HEK293T (cell line): ENCODE measurements around the gene KCNA1.

Experiments
- CTCF ChIA-PET: fragments of 350-600 bp; formaldehyde crosslinking; extraction: SDS; loops from one replicate; lab custom pipeline; 2021; ENCODE audit warnings: antibody characterized with exemption, inconsistent platforms; lab: Yijun Ruan, JAX
- POLR2A ChIA-PET: fragments of 350-600 bp; formaldehyde crosslinking; extraction: SDS; loops from one replicate; lab custom pipeline; 2020; ENCODE audit warnings: antibody characterized with exemption, inconsistent platforms; lab: Yijun Ruan, JAX
- DNase-seq: peaks from one replicate; pipeline ENCODE4 v3.0.0; 2012; ENCODE audit warnings: mixed read lengths; ENCODE audit errors: extremely low spot score
- ARNT ChIP-seq: fragments of 450-650 bp; IDR thresholded peaks from 2 replicates; pipeline ENCODE4 v1.6.1; 2017; ENCODE audit warnings: mild to moderate bottlenecking
- BHLHE40 ChIP-seq: fragments of 450-650 bp; IDR thresholded peaks from 2 replicates; pipeline ENCODE4 v1.6.1; 2016; ENCODE audit warnings: mild to moderate bottlenecking, moderate library complexity, borderline replicate concordance
- CTBP1 ChIP-seq: fragments of 450-650 bp; IDR thresholded peaks from 2 replicates; pipeline ENCODE4 v1.6.1; 2016; ENCODE audit warnings: borderline replicate concordance
- ELF4 ChIP-seq: fragments of 450-650 bp; IDR thresholded peaks from 2 replicates; pipeline ENCODE4 v1.6.1; 2017; ENCODE audit warnings: antibody characterized with exemption
- FOXA1 ChIP-seq: fragments of 450-650 bp; IDR thresholded peaks from 2 replicates; pipeline ENCODE4 v1.6.1; 2016; ENCODE audit warnings: mild to moderate bottlenecking
- FOXK2 ChIP-seq: fragments of 450-650 bp; IDR thresholded peaks from 2 replicates; pipeline ENCODE4 v1.6.1; 2016; ENCODE audit warnings: mild to moderate bottlenecking
- FOXM1 ChIP-seq: fragments of 450-650 bp; IDR thresholded peaks from 2 replicates; pipeline ENCODE4 v1.6.1; 2017; ENCODE audit warnings: mild to moderate bottlenecking, borderline replicate concordance
- HDGF ChIP-seq: fragments of 450-650 bp; IDR thresholded peaks from 2 replicates; pipeline ENCODE4 v1.6.1; 2017; ENCODE audit warnings: antibody characterized with exemption, borderline replicate concordance
- L3MBTL2 ChIP-seq: fragments of 450-650 bp; conservative IDR thresholded peaks from 2 replicates; pipeline ENCODE4 v1.6.1; 2016; ENCODE audit warnings: mild to moderate bottlenecking
- LEF1 ChIP-seq: fragments of 450-650 bp; IDR thresholded peaks from 2 replicates; pipeline ENCODE4 v1.6.1; 2017; ENCODE audit warnings: mild to moderate bottlenecking, borderline replicate concordance
- NFRKB ChIP-seq: fragments of 450-650 bp; IDR thresholded peaks from 2 replicates; pipeline ENCODE4 v1.6.1; 2016; ENCODE audit warnings: mild to moderate bottlenecking, moderate library complexity
- PKNOX1 ChIP-seq: fragments of 450-650 bp; IDR thresholded peaks from 2 replicates; pipeline ENCODE4 v1.6.1; 2016
- SP1 ChIP-seq: fragments of 450-650 bp; IDR thresholded peaks from 2 replicates; pipeline ENCODE4 v1.6.1; 2017
- SUZ12 ChIP-seq: fragments of 450-650 bp; IDR thresholded peaks from 2 replicates; pipeline ENCODE4 v1.6.1; 2016; ENCODE audit warnings: mild to moderate bottlenecking
- TARDBP ChIP-seq: fragments of 450-650 bp; IDR thresholded peaks from 2 replicates; pipeline ENCODE4 v1.6.1; 2016
- ZNF384 ChIP-seq: fragments of 450-650 bp; IDR thresholded peaks from 2 replicates; pipeline ENCODE4 v1.6.1; 2016

The KCNA1 gene

GRCh38 chr12:4956054-4956453 lies 46.3 kb downstream of the KCNA1 start:
- POLR2A ChIA-PET = no interaction called here
- TF ChIP-seq LEF1 (no peak), ARNT (no peak), ELF4 (no peak)
- CTCF ChIA-PET = interaction anchor here (0.8 to 1.6 kb wide), 2 partner anchors 101 to 107 kb away, joined by 5 to 6 read pairs; no protein-coding TSS in a partner anchor
- DNase-seq = no peak

- CTCF ChIA-PET = interaction anchor here (1.6 kb wide), 1 partner anchor 108 kb away, joined by 5 read pairs; no protein-coding TSS in a partner anchor
- no peak for DNase-seq
- no peak for TF ChIP-seq ARNT
- TF ChIP-seq HDGF = no peak
- TF ChIP-seq ELF4 = no peak
- TF ChIP-seq PKNOX1 = no peak
- no peak for TF ChIP-seq NFRKB
- TF ChIP-seq SUZ12 = no peak
- no peak for TF ChIP-seq FOXM1
- TF ChIP-seq ZNF384 = no peak
- TF ChIP-seq L3MBTL2 = no peak
- TF ChIP-seq TARDBP = no peak
- TF ChIP-seq FOXA1 = no peak
- no peak for TF ChIP-seq LEF1
- TF ChIP-seq SP1 = no peak
- no peak for TF ChIP-seq FOXK2
- TF ChIP-seq CTBP1 = no peak
- TF ChIP-seq BHLHE40 = no peak
- POLR2A ChIA-PET = no interaction called here
Measured at GRCh38 chr12:4956968-4957367, 47.3 kb downstream of the KCNA1 start.

GRCh38 chr12:4957761-4958160 lies 48.1 kb downstream of the KCNA1 start:
- TF ChIP-seq SUZ12 = no peak
- TF ChIP-seq NFRKB = no peak
- TF ChIP-seq L3MBTL2 = no peak
- TF ChIP-seq PKNOX1 = no peak
- no peak for TF ChIP-seq ARNT
- TF ChIP-seq CTBP1 = no peak
- no peak for TF ChIP-seq FOXM1
- TF ChIP-seq ELF4 = no peak
- ChIA-PET CTCF (interaction anchor here (0.9 kb wide), 1 partner anchor 108 kb away, joined by 6 read pairs; no protein-coding TSS in a partner anchor), POLR2A (no interaction called here)
- DNase-seq = no peak

GRCh38 chr12:4958697-4959375 lies 49.1 kb downstream of the KCNA1 start:
- no peak for TF ChIP-seq ZNF384
- no peak for TF ChIP-seq CTBP1
- TF ChIP-seq FOXM1 = no peak
- TF ChIP-seq L3MBTL2 = no peak
- no peak for TF ChIP-seq HDGF
- TF ChIP-seq SUZ12 = no peak
- no peak for TF ChIP-seq BHLHE40
- no peak for TF ChIP-seq SP1
- TF ChIP-seq PKNOX1 = no peak
- TF ChIP-seq FOXK2 = no peak
- no peak for TF ChIP-seq LEF1
- TF ChIP-seq ARNT = no peak
- no peak for TF ChIP-seq TARDBP
- TF ChIP-seq ELF4 = no peak
- TF ChIP-seq NFRKB = no peak
- TF ChIP-seq FOXA1 = no peak
- no peak for DNase-seq
- ChIA-PET POLR2A (no interaction called here), CTCF (interaction anchor here (0.9 kb wide), 1 partner anchor 104 kb away, joined by 3 read pairs; no protein-coding TSS in a partner anchor)

GRCh38 chr12:4959381-4959780 lies 49.7 kb downstream of the KCNA1 start:
- no peak for TF ChIP-seq TARDBP
- TF ChIP-seq ZNF384 = no peak
- DNase-seq = no peak
- CTCF ChIA-PET = no interaction called here
- POLR2A ChIA-PET = no interaction called here

- ChIA-PET POLR2A (no interaction called here), CTCF (no interaction called here)
- TF ChIP-seq L3MBTL2 (no peak), TARDBP (no peak), ARNT (no peak), BHLHE40 (no peak), CTBP1 (no peak), SUZ12 (no peak), ZNF384 (no peak), HDGF (no peak), FOXM1 (no peak), LEF1 (no peak), PKNOX1 (no peak), SP1 (no peak), ELF4 (no peak), FOXA1 (no peak), FOXK2 (no peak), NFRKB (no peak)
- DNase-seq = no peak
Measured at GRCh38 chr12:4960030-4960429, 50.3 kb downstream of the KCNA1 start.
